GM18520 (cell line): ENCODE results near the gene SHQ1.
"Not testable (repeated sequence)": the region's sequence is repeated elsewhere in the genome, so short reads cannot be mapped to it uniquely, and the experiment has no call there.

ENCODE experiments used
- ATAC-seq: cut with Tn5 transposase; IDR thresholded peaks from one replicate; pipeline ENCODE4 v1.9.1; 2021; ENCODE audit not compliant: unreplicated experiment

Gene SHQ1

GRCh38 chr3:72721683-72722381 lies 126.4 kb downstream of the SHQ1 start:
- no peak for ATAC-seq

DNA sequence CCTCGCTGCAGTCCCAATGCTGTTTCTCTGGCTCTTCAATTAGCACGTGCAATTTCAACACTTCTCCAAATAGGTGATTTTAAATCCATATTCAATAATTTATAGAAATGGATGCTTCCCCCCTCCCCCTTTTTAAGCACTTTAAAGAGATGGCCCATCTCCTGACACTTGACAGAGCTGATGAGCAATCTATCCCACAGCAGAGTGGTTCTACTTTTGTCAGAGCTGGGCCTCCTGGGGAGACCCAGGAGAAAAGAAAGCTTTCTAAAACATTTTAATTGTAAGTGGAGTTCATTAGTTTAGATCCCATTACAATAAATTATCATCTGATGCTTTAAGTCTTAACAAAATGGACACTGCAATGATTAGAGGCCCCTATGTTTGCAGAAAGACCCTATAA lies 127.7 kb downstream of the SHQ1 start:
- no peak for ATAC-seq

- no peak for ATAC-seq
These were observed 129.1 kb downstream of the SHQ1 start for GRCh38 chr3:72719137-72719536.

DNA sequence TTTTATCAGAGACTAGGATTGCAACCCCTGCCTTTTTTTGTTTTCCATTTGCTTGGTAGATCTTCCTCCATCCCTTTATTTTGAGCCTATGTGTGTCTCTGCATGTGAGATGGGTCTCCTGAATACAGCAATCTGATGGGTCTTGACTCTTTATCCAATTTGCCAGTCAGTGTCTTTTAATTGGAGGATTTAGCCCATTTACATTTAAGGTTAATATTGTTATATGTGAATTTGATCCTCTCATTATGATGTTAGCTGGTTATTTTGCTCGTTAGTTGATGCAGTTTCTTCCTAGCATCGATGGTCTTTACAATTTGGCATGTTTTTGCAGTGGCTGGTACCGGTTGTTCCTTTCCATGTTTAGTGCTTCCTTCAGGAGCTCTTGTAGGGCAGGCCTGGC lies 134.1 kb downstream of the SHQ1 start:
- ATAC-seq, result not testable (repeated sequence)

- not testable (repeated sequence) for ATAC-seq
These were observed 137.8 kb downstream of the SHQ1 start for GRCh38 chr3:72710471-72710870.

DNA sequence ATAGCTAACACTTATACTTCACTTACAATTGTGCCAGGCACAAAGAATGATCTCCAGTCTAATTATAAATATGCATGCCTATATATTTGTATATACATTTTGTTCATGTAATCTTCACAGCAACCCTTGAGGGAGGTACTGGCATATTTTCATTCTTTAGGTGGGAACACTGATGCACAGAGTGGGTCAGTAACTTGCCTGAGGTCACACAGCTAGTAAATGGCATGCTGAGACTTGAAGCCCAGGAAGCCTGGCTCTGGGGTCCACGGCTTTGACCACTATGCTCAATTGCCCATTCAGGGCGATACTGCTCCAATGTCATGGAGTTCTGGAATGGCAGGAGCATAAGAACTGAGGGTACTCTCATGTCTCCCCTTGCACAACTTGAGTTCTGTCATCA lies 139.8 kb downstream of the SHQ1 start:
- no peak for ATAC-seq

- ATAC-seq, result no peak
These were observed 145.2 kb downstream of the SHQ1 start for GRCh38 chr3:72702997-72703396.

- no peak for ATAC-seq
These were observed 145.9 kb downstream of the SHQ1 start for GRCh38 chr3:72702390-72702789.

GRCh38 chr3:72700106-72700505 lies 148.1 kb downstream of the SHQ1 start:
- ATAC-seq, result no peak

DNA sequence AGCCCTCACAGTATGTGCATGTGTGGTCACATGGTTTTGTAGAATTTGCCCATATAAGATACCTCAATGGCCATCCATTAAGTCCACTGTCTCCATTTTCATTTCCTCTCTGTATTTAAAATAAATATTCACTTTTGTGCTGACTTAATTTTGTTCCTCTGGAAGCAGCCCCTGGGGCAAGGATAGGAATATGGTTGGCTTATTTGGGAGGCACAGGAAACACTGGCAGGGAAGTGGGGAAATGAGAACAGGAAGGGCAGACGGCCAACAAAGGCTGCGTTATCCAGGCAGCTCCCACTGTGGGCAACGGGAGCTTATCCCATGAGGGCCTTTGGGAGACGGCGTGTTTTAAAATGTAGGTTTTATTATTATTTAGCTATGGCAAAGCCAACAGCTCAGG lies 148.6 kb downstream of the SHQ1 start:
- ATAC-seq, result no peak
